Karpas-422 (cell line): ENCODE results near the gene DIPK1A. TPM values are rescaled to one million over a fixed set of nuclear protein-coding genes. Genes with fewer than 3 reads are reported as not detected.

ENCODE experiments used
- DNase-seq: peaks from one replicate; pipeline ENCODE4 v3.0.0-alpha.2; 2015
- H2AFZ ChIP-seq: fragments of 200-600 bp; sonication (generic); 2 replicates; pipeline ENCODE4 v1.6.1; 2014; ENCODE audit warnings: antibody characterized with exemption, low read length, mixed read lengths
- H3K27ac ChIP-seq: fragments of 200-600 bp; sonication (generic); 2 replicates; pipeline ENCODE4 v1.5.1; 2014; ENCODE audit warnings: mild to moderate bottlenecking, low read length, moderate library complexity
- H3K27me3 ChIP-seq: fragments of 200-600 bp; sonication (generic); 2 replicates; pipeline ENCODE4 v1.6.1; 2014; ENCODE audit warnings: low read length, mixed read lengths
- H3K36me3 ChIP-seq: fragments of 200-600 bp; sonication (generic); 2 replicates; pipeline ENCODE4 v1.6.1; 2014; ENCODE audit warnings: low read length, mixed read lengths; ENCODE audit not compliant: insufficient read depth
- H3K4me1 ChIP-seq: fragments of 200-600 bp; sonication (generic); 2 replicates; pipeline ENCODE4 v1.6.1; 2014; ENCODE audit warnings: mild to moderate bottlenecking, low read length, mixed read lengths
- H3K4me2 ChIP-seq: fragments of 200-600 bp; sonication (generic); 2 replicates; pipeline ENCODE4 v1.6.1; 2014; ENCODE audit warnings: low read length, low read depth, mild to moderate bottlenecking; ENCODE audit not compliant: poor library complexity, severe bottlenecking
- H3K4me3 ChIP-seq: fragments of 200-600 bp; sonication (generic); 2 replicates; pipeline ENCODE4 v1.5.1; 2014; ENCODE audit warnings: mild to moderate bottlenecking, antibody characterized with exemption, low read length, mixed read lengths
- H3K79me2 ChIP-seq: fragments of 200-600 bp; sonication (generic); 2 replicates; pipeline ENCODE4 v1.6.1; 2014; ENCODE audit warnings: mild to moderate bottlenecking, low read length, mixed read lengths
- H3K9ac ChIP-seq: fragments of 200-600 bp; sonication (generic); 2 replicates; pipeline ENCODE4 v1.6.0; 2014; ENCODE audit warnings: low read length
- H3K9me2 ChIP-seq: fragments of 200-600 bp; sonication (generic), shearing (Covaris generic); replicated peaks from 2 replicates; pipeline ENCODE4 v1.6.0; 2014; ENCODE audit warnings: mild to moderate bottlenecking, low read length, moderate library complexity; ENCODE audit not compliant: insufficient read depth
- H3K9me3 ChIP-seq: fragments of 300-700, 200-600 bp; sonication (generic); 2 replicates; pipeline ENCODE4 v1.6.1; 2014; ENCODE audit warnings: low read length, mixed read lengths
- H4K20me1 ChIP-seq: fragments of 200-600 bp; sonication (generic); 2 replicates; pipeline ENCODE4 v1.6.1; 2014; ENCODE audit warnings: mild to moderate bottlenecking, antibody characterized with exemption, low read length, low read depth; ENCODE audit not compliant: insufficient read depth
- small RNA-seq: library from RNA; depleted of rRNA; stranded (forward); fragments of <200 nt; gene quantifications from one replicate; pipeline ENCODE3, GENCODE V24; 2014
- total RNA-seq: library from RNA; depleted of rRNA; stranded (reverse); fragments of >200 nt; shearing (Covaris generic); gene quantifications from 2 replicates; pipeline ENCODE4 v1.2.3, GENCODE V29; 2014; ENCODE audit warnings: low replicate concordance; rRNA removed

The DIPK1A gene
- total RNA-seq, 1 experiment from 2014 or later: 1.7 TPM

DNA sequence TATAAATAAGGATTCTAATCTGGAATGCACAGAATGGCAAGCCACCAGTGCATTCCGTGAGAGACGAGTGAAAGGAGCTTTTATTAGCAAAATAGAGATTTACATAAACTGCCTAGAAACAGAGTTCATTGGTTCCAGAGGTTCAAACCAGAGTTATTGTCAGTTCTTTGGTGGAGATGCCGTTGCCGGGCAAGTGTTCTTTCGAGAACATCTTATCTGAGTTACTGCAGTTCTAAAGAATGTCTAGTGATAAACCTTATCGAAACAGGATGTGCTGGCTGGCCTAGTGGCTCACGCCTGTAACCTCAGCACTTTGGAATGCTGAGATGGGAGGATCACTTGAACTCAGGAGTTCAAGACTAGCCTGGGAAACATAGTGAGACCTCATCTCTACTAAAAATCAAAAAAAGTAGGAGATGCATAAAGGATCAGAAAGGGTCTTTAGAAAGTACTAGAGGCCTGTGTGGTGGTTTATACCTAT, 156.5 kb downstream of the DIPK1A start:
- H3K4me3 ChIP-seq: no peak overlapping the region
- no peaks in the 10 kb centered on the region for H3K9me3 ChIP-seq
- H3K27ac ChIP-seq: no peak overlapping the region
- H4K20me1 ChIP-seq: no peaks in the 10 kb centered on the region
- H3K36me3 ChIP-seq: no peaks in the 10 kb centered on the region
- H3K27me3 ChIP-seq: no peaks in the 10 kb centered on the region
- H3K9ac ChIP-seq: no peak overlapping the region
- H3K4me1 ChIP-seq: no peaks in the 10 kb centered on the region
- H2AFZ ChIP-seq: peak overlapping the region; percentile 37; the same call in 1 of the 2 replicates
- no peaks in the 10 kb centered on the region for H3K9me2 ChIP-seq
- no peak overlapping the region for H3K4me2 ChIP-seq
- no peaks in the 10 kb centered on the region for H3K79me2 ChIP-seq
- peak; percentile 57 for DNase-seq

DNA sequence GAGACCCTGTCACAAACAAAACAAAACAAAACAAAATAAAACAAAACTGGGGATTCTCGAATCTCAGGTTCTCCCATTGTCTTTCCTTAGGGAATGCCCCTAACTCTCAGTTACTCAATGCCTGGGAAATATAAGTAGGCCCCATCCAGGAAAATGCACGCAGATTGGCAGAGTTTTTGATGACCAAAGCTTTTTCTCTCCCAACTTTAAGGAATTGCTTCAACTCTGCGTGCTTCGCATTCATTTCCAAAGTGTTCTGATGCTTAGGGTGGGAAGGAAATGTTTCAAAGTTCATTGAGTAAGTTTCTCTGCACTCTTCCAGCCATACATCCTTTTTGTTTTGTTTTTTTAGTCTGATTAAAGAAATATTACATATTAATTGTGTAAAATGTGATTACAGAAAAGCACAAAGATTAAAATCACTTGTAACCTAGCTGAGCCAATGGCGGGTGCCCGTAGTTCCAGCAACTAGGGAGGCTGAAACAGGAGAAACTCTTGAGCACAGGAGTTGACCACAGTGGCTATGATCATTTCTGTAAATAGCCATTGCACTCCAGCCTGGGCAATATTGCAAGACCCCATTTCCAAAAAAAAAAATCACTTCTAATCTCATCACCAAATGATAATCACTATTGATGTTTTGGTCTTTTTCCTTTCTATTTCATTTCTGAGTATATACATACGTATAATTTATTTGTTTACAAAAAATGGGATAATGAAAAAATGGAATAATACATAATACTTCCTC, 157.9 kb downstream of the DIPK1A start:
- Histone ChIP-seq H3K4me3 (no peak overlapping the region), H4K20me1 (no peaks in the 10 kb centered on the region), H3K9me2 (no peaks in the 10 kb centered on the region), H3K36me3 (no peaks in the 10 kb centered on the region), H3K27ac (no peak overlapping the region), H3K4me2 (no peak overlapping the region), H3K79me2 (no peaks in the 10 kb centered on the region), H2AFZ (no peak overlapping the region), H3K4me1 (no peaks in the 10 kb centered on the region), H3K9ac (no peak overlapping the region), H3K9me3 (no peaks in the 10 kb centered on the region), H3K27me3 (no peaks in the 10 kb centered on the region)
- DNase-seq: no peak

DNA sequence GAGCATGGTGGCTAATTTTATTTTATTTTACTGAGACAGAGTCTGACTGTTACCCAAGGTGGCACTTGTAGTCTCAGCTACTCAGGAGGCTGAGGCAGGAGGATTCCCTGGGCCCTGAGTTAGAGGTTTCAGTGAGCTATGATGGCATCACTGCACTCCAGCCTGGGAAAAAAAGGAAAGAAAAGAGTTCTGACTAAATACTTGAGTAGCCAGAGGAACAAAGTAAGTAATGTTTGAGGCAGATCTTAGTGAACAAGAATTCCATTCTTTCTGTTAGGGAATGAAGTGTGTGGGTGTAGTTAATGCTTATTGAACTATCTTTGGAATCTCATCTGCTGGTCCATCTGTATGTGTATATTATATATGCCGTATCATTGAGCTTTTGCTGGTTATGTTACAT, 163.3 kb downstream of the DIPK1A start:
- Histone ChIP-seq H2AFZ (no peak overlapping the region), H3K36me3 (no peaks in the 10 kb centered on the region), H3K9me3 (no peaks in the 10 kb centered on the region), H3K9me2 (no peaks in the 10 kb centered on the region), H3K4me2 (no peak overlapping the region), H4K20me1 (no peaks in the 10 kb centered on the region), H3K9ac (no peak overlapping the region), H3K4me1 (no peaks in the 10 kb centered on the region), H3K27me3 (no peaks in the 10 kb centered on the region), H3K27ac (no peak overlapping the region), H3K79me2 (no peaks in the 10 kb centered on the region), H3K4me3 (no peak overlapping the region)
- no peak for DNase-seq

DNA sequence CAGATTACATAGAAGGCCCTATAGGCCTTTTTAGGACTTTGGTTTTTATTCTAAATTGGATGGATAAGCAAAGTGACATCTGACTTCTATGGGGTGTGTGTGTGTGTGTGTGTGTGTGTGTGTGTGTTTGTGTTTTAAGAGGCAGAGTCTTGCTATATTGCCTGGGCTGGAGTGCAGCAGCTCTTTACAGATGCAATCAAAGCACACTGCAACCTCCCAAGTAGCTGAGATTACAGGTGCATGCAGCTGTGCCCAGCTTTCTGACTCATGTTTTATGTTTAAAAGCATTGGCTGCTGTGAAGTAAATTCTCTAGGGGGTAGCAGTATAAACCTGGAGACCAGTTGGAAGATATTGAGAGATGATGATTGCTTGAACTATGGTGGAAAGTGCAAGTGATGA, 164.0 kb downstream of the DIPK1A start:
- Histone ChIP-seq H3K4me2 (no peak overlapping the region), H3K9me2 (no peaks in the 10 kb centered on the region), H3K36me3 (no peaks in the 10 kb centered on the region), H3K9ac (no peak overlapping the region), H2AFZ (no peak overlapping the region), H4K20me1 (no peaks in the 10 kb centered on the region), H3K9me3 (no peaks in the 10 kb centered on the region), H3K27me3 (no peaks in the 10 kb centered on the region), H3K4me1 (no peaks in the 10 kb centered on the region), H3K4me3 (no peak overlapping the region), H3K79me2 (no peaks in the 10 kb centered on the region), H3K27ac (no peak overlapping the region)
- no peak for DNase-seq

DNA sequence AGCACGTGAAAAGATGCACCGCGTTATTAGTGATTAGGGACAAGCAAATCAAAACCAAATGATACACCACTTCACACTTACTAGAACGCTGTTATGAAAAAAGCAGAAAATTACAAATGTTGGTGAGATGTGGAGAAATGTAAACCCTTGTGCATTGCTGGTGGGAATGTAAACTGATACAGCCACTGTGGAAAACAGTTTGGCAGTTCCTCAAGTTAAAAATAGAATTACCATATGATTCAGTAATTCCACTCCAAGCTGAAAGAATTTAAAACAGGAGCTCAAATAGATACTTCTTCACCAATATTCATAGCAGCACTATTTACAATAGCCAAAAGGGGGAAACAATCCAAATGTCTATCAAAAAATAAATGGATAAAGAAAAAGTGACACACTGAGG, 166.1 kb downstream of the DIPK1A start:
- H3K4me3 ChIP-seq: no peak overlapping the region
- no peaks in the 10 kb centered on the region for H3K9me3 ChIP-seq
- H3K79me2 ChIP-seq: no peaks in the 10 kb centered on the region
- no peaks in the 10 kb centered on the region for H3K27me3 ChIP-seq
- H3K36me3 ChIP-seq: no peaks in the 10 kb centered on the region
- no peak overlapping the region for H3K9ac ChIP-seq
- DNase-seq: no peak
- no peak overlapping the region for H3K4me2 ChIP-seq
- no peaks in the 10 kb centered on the region for H4K20me1 ChIP-seq
- no peaks in the 10 kb centered on the region for H3K9me2 ChIP-seq
- H2AFZ ChIP-seq: no peak overlapping the region
- no peaks in the 10 kb centered on the region for H3K4me1 ChIP-seq
- no peak overlapping the region for H3K27ac ChIP-seq

DNA sequence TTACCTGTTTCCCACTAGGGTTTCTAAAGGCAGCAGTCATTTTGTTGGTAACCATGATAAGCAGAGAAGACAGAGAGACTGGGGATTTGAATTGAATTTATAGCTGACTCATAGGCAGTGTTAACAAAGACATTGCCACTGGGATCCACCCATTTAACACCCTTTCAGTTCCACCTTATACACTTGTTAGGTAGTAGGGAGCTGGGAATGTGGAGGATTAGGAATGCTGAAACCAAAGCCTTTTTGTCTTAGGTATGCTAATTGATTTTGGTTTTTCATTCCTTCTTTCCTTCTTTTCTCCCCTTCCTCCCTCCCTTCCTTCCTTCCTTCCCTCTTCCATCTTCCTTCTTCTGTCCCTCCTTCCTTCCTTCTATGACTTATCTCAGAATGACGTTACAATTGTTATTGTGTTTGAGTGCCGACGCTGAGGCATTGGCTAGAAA, 168.9 kb downstream of the DIPK1A start:
- Histone ChIP-seq H3K36me3 (no peaks in the 10 kb centered on the region), H3K79me2 (no peaks in the 10 kb centered on the region), H3K27ac (no peak overlapping the region), H3K9me2 (no peaks in the 10 kb centered on the region), H3K4me1 (no peaks in the 10 kb centered on the region), H3K4me2 (no peak overlapping the region), H3K9ac (no peak overlapping the region), H3K4me3 (no peak overlapping the region), H3K27me3 (no peaks in the 10 kb centered on the region), H4K20me1 (no peaks in the 10 kb centered on the region), H2AFZ (no peak overlapping the region), H3K9me3 (no peaks in the 10 kb centered on the region)
- no peak for DNase-seq

Small RNAs within 50 kb of the gene (small RNA-seq; reads per million reads assigned to genes)
- gene RF00432: not detected
- not detected for gene RN7SL692P
- gene RNU6-210P: not detected
- not detected for gene RNU6-970P
- gene SNORA66: 15.7 reads per million, percentile 95 among the genes with 10 or more reads in this experiment
- not detected for gene SNORD21

Other genes starting within 250 kb of the DIPK1A start
- 11.4 and 37.1 TPM in 2 replicates for gene EVI5, start 176.4 kb downstream of the DIPK1A start, total RNA-seq
- gene RPL5, start 129.4 kb downstream of the DIPK1A start, total RNA-seq: 2,490 and 3,153 TPM in 2 replicates
- gene MTF2, start 117.8 kb upstream of the DIPK1A start, total RNA-seq: 34.6 and 36.3 TPM in 2 replicates
- gene TMED5, start 219.0 kb upstream of the DIPK1A start, total RNA-seq: 43.1 and 73.6 TPM in 2 replicates
- gene CCDC18, start 219.3 kb upstream of the DIPK1A start, total RNA-seq: 19.8 and 29.1 TPM in 2 replicates